Measurements from ENCODE around the gene DLAT. TPM values are rescaled to one million over a fixed set of nuclear protein-coding genes. Genes with fewer than 3 reads are reported as not detected.

Gene DLAT
- total RNA-seq, 1 experiment from 2014 or later, result 94.1 TPM

DNA sequence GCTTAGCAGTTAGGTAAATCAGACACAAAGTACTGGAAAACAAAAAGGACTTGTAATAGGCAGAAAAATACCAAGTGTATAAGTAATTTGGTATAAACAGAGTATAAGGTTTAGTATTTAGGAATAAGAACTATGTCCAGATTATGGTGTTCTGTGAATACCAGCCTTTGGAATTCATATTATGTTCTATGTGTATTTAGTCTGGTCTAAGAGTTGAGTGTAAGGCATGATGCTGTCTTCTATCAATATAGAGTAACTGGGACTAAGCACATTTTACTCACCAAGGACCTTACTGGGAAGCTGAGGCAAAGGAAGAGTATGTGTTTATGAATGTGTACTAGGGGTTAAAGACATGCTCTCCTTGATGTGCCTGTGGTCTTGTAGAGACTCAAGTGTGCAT is 71.0 kb downstream of the DLAT start:
- Histone ChIP-seq H3K9me3 (ENCODE audit: low read depth, low read length, poor library complexity, severe bottlenecking) (no peaks in the 10 kb centered on the region), H3K27ac (ENCODE audit: low read depth, low read length, poor library complexity, severe bottlenecking) (no peak overlapping the region), H3K4me1 (ENCODE audit: insufficient read depth, low read length, poor library complexity, severe bottlenecking) (no peaks in the 10 kb centered on the region), H3K4me3 (ENCODE audit: low read depth, low read length, poor library complexity, severe bottlenecking) (no peak overlapping the region), H3K36me3 (ENCODE audit: insufficient read depth, low read length, poor library complexity, severe bottlenecking) (peaks cover 48% of the 10 kb centered on the region), H3K27me3 (replicated peaks; ENCODE audit: insufficient read depth, low read depth, low read length, poor library complexity) (no peaks in the 10 kb centered on the region)
- DNase-seq (ENCODE audit: low spot score), result no peak
- TF ChIP-seq CTCF (conservative IDR thresholded peaks at IDR 0.05; ENCODE audit: low read depth, low read length) (no peak), EZH2 (IDR thresholded peaks at IDR 0.05; ENCODE audit: borderline replicate concordance, low read depth, low read length, poor library complexity, severe bottlenecking) (no peak)
- ChIA-PET POLR2A (ENCODE audit: low non-redundant PET) (no interaction called here), CTCF (interaction anchor here (0.7 kb wide), 1 partner anchor 17 kb away, joined by 4 read pairs; no protein-coding TSS in a partner anchor)
- BruUV-seq (replicated peaks), result no TSS peak
- intact Hi-C loops (cut with micrococcal nuclease; ENCODE audit: unreplicated experiment), result no loop called here

GRCh38 chr11:112097734-112098528 is 72.7 kb downstream of the DLAT start:
- TF ChIP-seq CTCF (conservative IDR thresholded peaks at IDR 0.05; ENCODE audit: low read depth, low read length), result no peak
- no peak for TF ChIP-seq EZH2 (IDR thresholded peaks at IDR 0.05; ENCODE audit: borderline replicate concordance, low read depth, low read length, poor library complexity, severe bottlenecking)
- Histone ChIP-seq H3K27me3 (replicated peaks; ENCODE audit: insufficient read depth, low read depth, low read length, poor library complexity) (no peaks in the 10 kb centered on the region), H3K4me1 (ENCODE audit: insufficient read depth, low read length, poor library complexity, severe bottlenecking) (no peaks in the 10 kb centered on the region), H3K4me3 (ENCODE audit: low read depth, low read length, poor library complexity, severe bottlenecking) (no peak overlapping the region), H3K9me3 (ENCODE audit: low read depth, low read length, poor library complexity, severe bottlenecking) (no peaks in the 10 kb centered on the region), H3K27ac (ENCODE audit: low read depth, low read length, poor library complexity, severe bottlenecking) (no peak overlapping the region), H3K36me3 (ENCODE audit: insufficient read depth, low read length, poor library complexity, severe bottlenecking) (peaks cover 31% of the 10 kb centered on the region)
- no peak for DNase-seq (ENCODE audit: low spot score)
- ChIA-PET CTCF (no interaction called here), POLR2A (ENCODE audit: low non-redundant PET) (interaction anchor here (0.6 kb wide), 1 partner anchor 1540 kb away, joined by 3 read pairs; no protein-coding TSS in a partner anchor)
- no TSS peak for BruUV-seq (replicated peaks)
- intact Hi-C loops (cut with micrococcal nuclease; ENCODE audit: unreplicated experiment), result no loop called here

DNA sequence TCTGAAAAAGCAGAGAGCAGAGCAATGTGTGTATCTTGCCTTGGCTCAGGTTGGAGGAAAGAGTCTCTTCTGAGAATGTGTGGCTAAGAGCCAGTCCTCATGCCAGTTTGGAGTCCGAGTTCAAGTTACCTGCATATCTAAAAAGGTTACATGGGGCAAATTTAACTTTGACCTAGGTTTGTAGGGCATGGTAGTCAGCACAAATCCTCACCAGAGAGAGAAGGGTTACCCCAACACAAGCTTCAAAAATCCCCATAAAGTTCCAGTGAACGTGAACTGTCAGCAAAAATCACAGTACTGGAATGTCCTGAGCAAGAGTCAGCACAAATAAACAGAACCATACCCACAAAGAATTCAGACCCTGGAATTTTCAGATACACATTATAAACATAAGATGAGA is 75.3 kb downstream of the DLAT start:
- TF ChIP-seq CTCF (conservative IDR thresholded peaks at IDR 0.05; ENCODE audit: low read depth, low read length) (no peak), EZH2 (IDR thresholded peaks at IDR 0.05; ENCODE audit: borderline replicate concordance, low read depth, low read length, poor library complexity, severe bottlenecking) (no peak)
- peaks cover 10% of the 10 kb centered on the region for H3K36me3 ChIP-seq (ENCODE audit: insufficient read depth, low read length, poor library complexity, severe bottlenecking)
- intact Hi-C loops (cut with micrococcal nuclease; ENCODE audit: unreplicated experiment), result no loop called here
- H3K4me3 ChIP-seq (ENCODE audit: low read depth, low read length, poor library complexity, severe bottlenecking), result no peak overlapping the region
- ChIA-PET POLR2A (ENCODE audit: low non-redundant PET) (no interaction called here), CTCF (no interaction called here)
- H3K9me3 ChIP-seq (ENCODE audit: low read depth, low read length, poor library complexity, severe bottlenecking), result no peaks in the 10 kb centered on the region
- no TSS peak for BruUV-seq (replicated peaks)
- H3K27me3 ChIP-seq (replicated peaks; ENCODE audit: insufficient read depth, low read depth, low read length, poor library complexity), result no peaks in the 10 kb centered on the region
- DNase-seq (ENCODE audit: low spot score), result no peak
- H3K27ac ChIP-seq (ENCODE audit: low read depth, low read length, poor library complexity, severe bottlenecking), result no peak overlapping the region
- no peaks in the 10 kb centered on the region for H3K4me1 ChIP-seq (ENCODE audit: insufficient read depth, low read length, poor library complexity, severe bottlenecking)
